Endothelial cell (in vitro differentiated cells): Measurements from ENCODE around the gene C1RL. TPM values are rescaled to one million over a fixed set of nuclear protein-coding genes. Genes with fewer than 3 reads are reported as not detected.

Source experiments
- DNase-seq: peaks from one replicate; pipeline ENCODE4 v3.0.0; 2021; ENCODE audit warnings: low spot score
- H3K27ac Mint-ChIP-seq: one replicate; pipeline ENCODE4 v1.8.0; 2021; ENCODE audit warnings: mixed read lengths, inconsistent platforms; ENCODE audit not compliant: unreplicated experiment
- H3K27me3 Mint-ChIP-seq: one replicate; pipeline ENCODE4 v1.8.0; 2021; ENCODE audit warnings: mild to moderate bottlenecking, moderate library complexity, mixed read lengths, inconsistent platforms; ENCODE audit not compliant: unreplicated experiment
- H3K36me3 Mint-ChIP-seq: one replicate; pipeline ENCODE4 v1.8.0; 2021; ENCODE audit warnings: mild to moderate bottlenecking, low read depth, mixed read lengths, inconsistent platforms; ENCODE audit not compliant: unreplicated experiment
- H3K4me1 Mint-ChIP-seq: one replicate; pipeline ENCODE4 v1.8.0; 2021; ENCODE audit warnings: mild to moderate bottlenecking, mixed read lengths, inconsistent platforms; ENCODE audit not compliant: unreplicated experiment
- H3K4me3 Mint-ChIP-seq: one replicate; pipeline ENCODE4 v1.8.0; 2021; ENCODE audit warnings: mild to moderate bottlenecking, mixed read lengths, inconsistent platforms; ENCODE audit not compliant: unreplicated experiment
- H3K9me3 Mint-ChIP-seq: one replicate; pipeline ENCODE4 v1.8.0; 2021; ENCODE audit warnings: mixed read lengths, inconsistent platforms; ENCODE audit not compliant: unreplicated experiment
- total RNA-seq: library from RNA; stranded (reverse); fragmentation: NEBNext Ultra II Directional; extraction: Animal tissue kit (Norgen Biotek cat#: 25700); gene quantifications from one replicate; pipeline ENCODE4 v1.2.1, GENCODE V29; 2021; ENCODE audit not compliant: unreplicated experiment
- TF ChIP-seq, protein P1 (sequence below): fragments of 200-600 bp; sonication (generic); IDR thresholded peaks from one replicate; pipeline ENCODE4 v1.5.0; 2021; ENCODE audit warnings: antibody characterized with exemption; ENCODE audit not compliant: unreplicated experiment

C1RL gene
- total RNA-seq, 1 donor from 2014 or later: 62.3 TPM

DNA sequence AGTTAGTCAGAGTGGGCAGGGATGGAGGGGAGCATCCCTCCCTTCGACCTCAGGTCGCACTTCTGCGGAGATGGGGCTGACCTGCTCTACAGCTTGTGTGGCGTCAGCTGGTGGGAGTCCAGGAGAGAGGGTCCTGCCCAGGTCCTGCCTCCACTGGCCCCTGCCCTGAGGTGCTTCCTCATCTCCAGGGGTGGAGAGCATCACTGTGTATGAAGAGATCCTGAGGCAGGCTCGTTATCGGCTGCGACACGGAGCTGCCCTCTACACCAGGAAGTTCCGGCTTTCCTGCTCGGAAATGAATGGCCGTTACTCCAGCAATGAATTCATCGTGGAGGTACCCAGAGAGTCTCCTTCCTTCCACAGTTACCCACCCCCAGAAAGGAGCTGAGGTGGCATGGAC lies 41.3 kb upstream of the C1RL start:
- Mint-ChIP-seq H3K27me3 (no peaks in the 10 kb centered on the region), H3K36me3 (peaks cover 48% of the 10 kb centered on the region), H3K9me3 (no peaks in the 10 kb centered on the region), H3K4me3 (peak overlapping the region; percentile 10), H3K27ac (no peak overlapping the region), H3K4me1 (peaks cover 21% of the 10 kb centered on the region)
- TF ChIP-seq, protein P1, sequence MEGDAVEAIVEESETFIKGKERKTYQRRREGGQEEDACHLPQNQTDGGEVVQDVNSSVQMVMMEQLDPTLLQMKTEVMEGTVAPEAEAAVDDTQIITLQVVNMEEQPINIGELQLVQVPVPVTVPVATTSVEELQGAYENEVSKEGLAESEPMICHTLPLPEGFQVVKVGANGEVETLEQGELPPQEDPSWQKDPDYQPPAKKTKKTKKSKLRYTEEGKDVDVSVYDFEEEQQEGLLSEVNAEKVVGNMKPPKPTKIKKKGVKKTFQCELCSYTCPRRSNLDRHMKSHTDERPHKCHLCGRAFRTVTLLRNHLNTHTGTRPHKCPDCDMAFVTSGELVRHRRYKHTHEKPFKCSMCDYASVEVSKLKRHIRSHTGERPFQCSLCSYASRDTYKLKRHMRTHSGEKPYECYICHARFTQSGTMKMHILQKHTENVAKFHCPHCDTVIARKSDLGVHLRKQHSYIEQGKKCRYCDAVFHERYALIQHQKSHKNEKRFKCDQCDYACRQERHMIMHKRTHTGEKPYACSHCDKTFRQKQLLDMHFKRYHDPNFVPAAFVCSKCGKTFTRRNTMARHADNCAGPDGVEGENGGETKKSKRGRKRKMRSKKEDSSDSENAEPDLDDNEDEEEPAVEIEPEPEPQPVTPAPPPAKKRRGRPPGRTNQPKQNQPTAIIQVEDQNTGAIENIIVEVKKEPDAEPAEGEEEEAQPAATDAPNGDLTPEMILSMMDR: no peak
- DNase-seq: no peak

DNA sequence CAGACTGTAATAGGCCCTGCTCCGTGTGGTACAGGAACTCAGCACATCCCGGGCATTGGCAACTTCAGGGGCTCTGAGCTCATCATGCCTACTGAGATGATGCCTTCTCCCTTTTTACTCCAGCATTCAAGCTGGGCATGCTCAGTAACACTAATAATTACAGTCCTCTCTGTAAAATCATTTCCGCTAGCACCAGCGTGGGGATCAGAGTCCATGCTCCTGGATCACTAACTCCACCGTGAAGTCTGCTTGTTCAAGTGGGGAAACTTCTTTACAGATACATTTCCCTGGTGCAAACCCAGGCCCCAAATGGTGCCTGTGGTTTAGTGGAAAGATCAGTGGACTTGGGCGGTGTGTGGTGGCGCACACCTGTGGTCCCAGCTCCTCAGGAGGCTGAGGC lies 37.9 kb upstream of the C1RL start:
- TF ChIP-seq, protein P1: no peak
- Mint-ChIP-seq H3K27ac (no peak overlapping the region), H3K9me3 (no peaks in the 10 kb centered on the region), H3K36me3 (peaks cover 54% of the 10 kb centered on the region), H3K27me3 (peaks cover under 1% of the 10 kb centered on the region), H3K4me3 (no peak overlapping the region), H3K4me1 (peaks cover 8% of the 10 kb centered on the region)
- DNase-seq: no peak

DNA sequence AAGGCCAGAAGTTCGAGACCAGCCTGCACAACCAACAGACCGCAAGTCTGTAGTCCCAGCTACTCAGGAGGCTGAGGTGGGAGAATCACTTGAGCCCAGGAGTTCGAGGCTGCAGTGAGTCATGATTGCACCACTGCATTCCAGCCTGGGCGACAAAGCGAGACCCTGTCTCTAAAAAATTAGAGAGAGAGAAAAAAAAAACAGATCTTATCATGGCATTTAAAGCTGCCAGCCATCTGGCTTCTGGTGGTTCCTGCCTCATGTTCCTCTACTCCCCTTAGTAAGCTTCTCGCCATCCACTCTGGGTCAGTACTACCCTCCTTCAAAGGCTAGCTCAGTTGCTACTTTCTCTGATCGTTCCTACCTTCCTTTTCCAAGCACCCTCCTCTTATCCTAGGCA lies 37.2 kb upstream of the C1RL start:
- H3K36me3 Mint-ChIP-seq: peaks cover 57% of the 10 kb centered on the region
- peaks cover 8% of the 10 kb centered on the region for H3K4me1 Mint-ChIP-seq
- no peaks in the 10 kb centered on the region for H3K9me3 Mint-ChIP-seq
- H3K27ac Mint-ChIP-seq: peak overlapping the region; percentile 9
- no peak overlapping the region for H3K4me3 Mint-ChIP-seq
- H3K27me3 Mint-ChIP-seq: peaks cover 3% of the 10 kb centered on the region
- DNase-seq: no peak
- TF ChIP-seq, protein P1: no peak

DNA sequence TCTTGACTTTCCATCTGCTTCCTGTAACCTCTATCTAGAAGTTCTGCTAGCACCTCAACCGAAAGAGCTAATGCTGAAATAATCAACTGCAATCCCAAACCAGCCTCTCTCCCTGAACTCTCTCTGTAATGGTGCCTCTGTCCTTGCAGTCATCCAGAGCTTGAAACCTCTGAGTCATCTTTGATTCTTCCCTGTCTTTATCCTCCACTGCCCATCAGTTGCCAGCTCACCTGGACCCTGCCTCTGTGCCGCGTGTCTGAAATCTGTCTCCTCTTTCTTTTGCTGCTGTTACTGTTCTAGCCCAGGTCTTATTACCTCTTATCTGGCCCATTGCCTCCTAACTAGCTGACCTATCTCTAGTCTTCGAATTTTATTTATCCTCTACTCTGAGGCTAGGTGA lies 36.7 kb upstream of the C1RL start:
- TF ChIP-seq, protein P1: no peak
- Mint-ChIP-seq H3K27me3 (peaks cover 3% of the 10 kb centered on the region), H3K4me3 (peak overlapping the region; percentile 21), H3K9me3 (no peaks in the 10 kb centered on the region), H3K36me3 (peaks cover 55% of the 10 kb centered on the region), H3K4me1 (peaks cover 8% of the 10 kb centered on the region), H3K27ac (no peak overlapping the region)
- no peak for DNase-seq

DNA sequence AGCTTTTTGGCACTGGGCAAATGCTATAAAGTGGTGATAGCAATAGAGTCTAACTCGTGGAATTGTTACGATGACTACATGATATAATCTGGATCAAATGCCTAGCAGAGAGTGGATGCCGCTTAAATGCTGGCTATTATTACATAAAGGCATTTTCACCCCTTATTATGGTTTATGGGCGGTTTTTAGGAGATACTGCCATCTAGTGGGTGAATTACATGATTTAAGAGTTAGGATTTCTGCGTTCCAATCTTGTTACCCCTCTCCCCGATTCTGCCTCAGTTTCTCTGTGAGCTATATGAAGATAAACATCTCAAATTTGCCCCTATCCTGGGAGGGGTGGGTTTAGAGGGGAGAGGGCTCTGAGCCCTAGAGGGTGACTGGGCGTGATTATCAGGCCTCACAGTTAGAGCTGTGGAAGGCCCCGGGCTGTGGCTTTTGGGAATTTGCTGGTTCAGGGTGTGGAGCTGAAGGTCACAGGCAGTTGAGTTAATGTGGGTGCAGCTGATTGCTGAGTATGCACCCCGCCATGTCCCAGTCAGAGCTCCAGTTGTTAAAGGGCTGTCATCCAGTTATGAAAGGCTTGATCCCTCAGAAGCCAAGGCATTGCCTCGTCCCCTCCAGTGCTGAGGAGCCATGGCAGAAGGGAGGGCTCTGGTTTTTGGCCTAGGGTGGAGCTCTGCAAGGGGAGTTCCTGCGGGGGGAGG lies 35.6 kb upstream of the C1RL start:
- H3K27ac Mint-ChIP-seq: no peak overlapping the region
- H3K4me1 Mint-ChIP-seq: no peaks in the 10 kb centered on the region
- peaks cover 3% of the 10 kb centered on the region for H3K27me3 Mint-ChIP-seq
- TF ChIP-seq, protein P1: peak; percentile 43
- H3K9me3 Mint-ChIP-seq: no peaks in the 10 kb centered on the region
- peaks cover 51% of the 10 kb centered on the region for H3K36me3 Mint-ChIP-seq
- H3K4me3 Mint-ChIP-seq: no peak overlapping the region
- no peak for DNase-seq
